Ascending aorta (tissue), 2 donors: ENCODE results near the gene MED13. TPM values are rescaled to one million over a fixed set of nuclear protein-coding genes. Genes with fewer than 3 reads are reported as not detected.

Experiments
- DNase-seq, 2 donors: peaks; one replicate each; pipeline ENCODE4 v3.0.0-alpha.2; 2019; ENCODE audit warnings: low spot score in 2 of 2
- H3K27ac ChIP-seq, 2 donors: fragments of 200-600 bp; sonication (generic); one replicate each; pipeline ENCODE4 v1.5.1; 2016 to 2017; ENCODE audit warnings: mild to moderate bottlenecking in 1 of 2
- H3K27me3 ChIP-seq: fragments of 200-600 bp; sonication (generic); one replicate; pipeline ENCODE4 v1.5.1; 2017
- H3K36me3 ChIP-seq, 2 donors: fragments of 200-600 bp; sonication (generic); one replicate each; pipeline ENCODE4 v1.5.1; 2016
- H3K4me1 ChIP-seq, 2 donors: fragments of 200-600 bp; sonication (generic); one replicate each; pipeline ENCODE4 v1.5.1; 2016 to 2017; ENCODE audit warnings: mild to moderate bottlenecking in 1 of 2
- H3K4me3 ChIP-seq, 2 donors: fragments of 200-600 bp; sonication (generic); one replicate each; pipeline ENCODE4 v1.5.1; 2016 to 2017; ENCODE audit warnings: mild to moderate bottlenecking in 1 of 2
- H3K9me3 ChIP-seq, 2 donors: fragments of 200-600 bp; sonication (generic); one replicate each; pipeline ENCODE4 v1.5.1; 2016
- intact Hi-C: fragments of 100-400 bp; cut with DNase I; formaldehyde crosslinking; loops from one replicate; pipeline ENCODE4 v1.15.1; 2023
- total RNA-seq: library from RNA; depleted of rRNA; stranded (reverse); fragments of >200 nt; gene quantifications from one replicate; pipeline ENCODE4 v1.1.0, GENCODE V29; 2016
- TF ChIP-seq, protein P1 (sequence below), 3 experiments: fragments of 200-600 bp in 2 of 3; fragments of 450-650 bp in 1 of 3; sonication (generic) in 2 of 3; IDR thresholded peaks; one replicate each; pipeline ENCODE4 v1.5.1; 2016 to 2019; ENCODE audit warnings: antibody characterized with exemption in 3 of 3, mild to moderate bottlenecking in 1 of 3, moderate library complexity in 1 of 3

MED13 gene
- total RNA-seq, 1 donor from 2014 or later = 19.5 TPM

DNA sequence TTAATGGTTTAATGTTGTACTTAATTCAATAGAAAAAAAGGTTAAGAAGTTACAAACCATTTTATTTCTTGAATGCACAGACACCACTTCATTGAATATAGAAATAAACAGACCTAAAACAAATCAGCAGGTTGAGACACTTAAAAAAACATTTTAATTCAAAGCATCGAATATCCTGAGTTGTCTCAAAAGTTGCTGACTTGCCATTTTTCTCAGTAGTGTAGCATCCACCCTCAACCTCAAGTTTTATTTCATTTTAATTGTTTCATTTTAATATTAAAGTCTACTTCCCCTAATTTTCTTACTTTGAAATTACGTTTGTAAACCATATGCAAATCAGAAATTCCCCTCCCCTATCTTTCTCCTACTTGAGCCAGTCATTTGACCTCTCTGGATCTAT, 5.8 kb upstream of the MED13 start:
- H3K9me3 ChIP-seq = no peaks in the 10 kb centered on the region
- TF ChIP-seq, protein P1, sequence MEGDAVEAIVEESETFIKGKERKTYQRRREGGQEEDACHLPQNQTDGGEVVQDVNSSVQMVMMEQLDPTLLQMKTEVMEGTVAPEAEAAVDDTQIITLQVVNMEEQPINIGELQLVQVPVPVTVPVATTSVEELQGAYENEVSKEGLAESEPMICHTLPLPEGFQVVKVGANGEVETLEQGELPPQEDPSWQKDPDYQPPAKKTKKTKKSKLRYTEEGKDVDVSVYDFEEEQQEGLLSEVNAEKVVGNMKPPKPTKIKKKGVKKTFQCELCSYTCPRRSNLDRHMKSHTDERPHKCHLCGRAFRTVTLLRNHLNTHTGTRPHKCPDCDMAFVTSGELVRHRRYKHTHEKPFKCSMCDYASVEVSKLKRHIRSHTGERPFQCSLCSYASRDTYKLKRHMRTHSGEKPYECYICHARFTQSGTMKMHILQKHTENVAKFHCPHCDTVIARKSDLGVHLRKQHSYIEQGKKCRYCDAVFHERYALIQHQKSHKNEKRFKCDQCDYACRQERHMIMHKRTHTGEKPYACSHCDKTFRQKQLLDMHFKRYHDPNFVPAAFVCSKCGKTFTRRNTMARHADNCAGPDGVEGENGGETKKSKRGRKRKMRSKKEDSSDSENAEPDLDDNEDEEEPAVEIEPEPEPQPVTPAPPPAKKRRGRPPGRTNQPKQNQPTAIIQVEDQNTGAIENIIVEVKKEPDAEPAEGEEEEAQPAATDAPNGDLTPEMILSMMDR (IDR thresholded peaks at IDR 0.05) = no peak
- no peaks in the 10 kb centered on the region for H3K27me3 ChIP-seq
- no peak overlapping the region for H3K4me3 ChIP-seq
- no peak overlapping the region for H3K27ac ChIP-seq
- no peaks in the 10 kb centered on the region for H3K36me3 ChIP-seq
- intact Hi-C loops = no loop called here
- no peak for DNase-seq
- no peaks in the 10 kb centered on the region for H3K4me1 ChIP-seq

DNA sequence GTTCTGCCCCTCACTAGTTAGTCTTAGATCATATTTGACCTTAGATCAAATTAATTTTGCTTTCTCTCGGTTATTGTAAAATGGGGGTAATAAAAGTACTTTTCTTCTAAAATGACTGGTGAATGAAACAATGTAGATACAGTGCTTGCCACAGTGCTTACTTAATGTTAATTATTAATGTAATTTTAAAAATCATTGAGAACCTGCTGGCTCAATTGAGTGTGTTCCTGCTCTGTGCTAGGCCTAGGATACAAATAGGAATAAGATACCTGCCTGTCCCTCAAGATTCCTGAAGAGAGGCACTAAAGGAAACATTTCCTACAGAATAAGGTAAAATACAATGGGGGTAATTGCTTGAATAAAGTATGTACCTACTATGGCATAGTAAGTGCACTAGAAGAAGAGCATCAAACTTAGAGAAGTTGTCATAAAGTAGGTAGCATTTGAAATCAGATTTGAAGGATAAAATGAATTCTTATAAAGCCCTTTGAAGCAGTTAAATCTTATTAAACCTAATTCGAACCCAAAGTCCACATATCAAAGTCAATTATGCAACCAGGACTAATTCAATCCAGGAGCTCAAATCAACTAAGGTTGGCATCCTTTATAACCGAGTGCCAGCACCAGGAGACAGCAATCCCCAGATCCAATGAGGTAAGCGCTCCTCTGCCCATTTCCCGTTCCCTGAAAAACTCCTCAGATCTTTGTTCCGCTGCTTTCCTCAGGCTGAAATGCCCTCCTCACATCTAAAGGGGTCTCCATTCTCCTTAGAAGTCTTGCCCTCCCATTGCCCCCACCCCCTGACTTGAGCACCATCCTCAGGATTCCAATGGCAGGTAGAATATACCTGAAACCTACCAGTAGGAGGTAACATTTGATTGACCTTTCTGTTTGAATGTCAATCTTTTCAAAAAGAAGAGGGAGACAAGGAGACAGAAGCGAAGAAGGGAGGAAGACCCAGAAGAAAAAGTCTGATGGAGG, 2.4 kb upstream of the MED13 start:
- intact Hi-C loops = loop anchor here (2.0 to 5.0 kb wide), 4 partner anchors 90 to 815 kb away; partner anchors contain the start of gene BRIP1
- Histone ChIP-seq H3K9me3 (no peaks in the 10 kb centered on the region), H3K4me3 (no peak overlapping the region), H3K27me3 (no peaks in the 10 kb centered on the region), H3K36me3 (no peaks in the 10 kb centered on the region), H3K27ac (no peak overlapping the region), H3K4me1 (peaks cover 0 to 7% of the 10 kb centered on the region in 2 donors)
- no peak for DNase-seq
- TF ChIP-seq, protein P1 (IDR thresholded peaks at IDR 0.05) = no peak

DNA sequence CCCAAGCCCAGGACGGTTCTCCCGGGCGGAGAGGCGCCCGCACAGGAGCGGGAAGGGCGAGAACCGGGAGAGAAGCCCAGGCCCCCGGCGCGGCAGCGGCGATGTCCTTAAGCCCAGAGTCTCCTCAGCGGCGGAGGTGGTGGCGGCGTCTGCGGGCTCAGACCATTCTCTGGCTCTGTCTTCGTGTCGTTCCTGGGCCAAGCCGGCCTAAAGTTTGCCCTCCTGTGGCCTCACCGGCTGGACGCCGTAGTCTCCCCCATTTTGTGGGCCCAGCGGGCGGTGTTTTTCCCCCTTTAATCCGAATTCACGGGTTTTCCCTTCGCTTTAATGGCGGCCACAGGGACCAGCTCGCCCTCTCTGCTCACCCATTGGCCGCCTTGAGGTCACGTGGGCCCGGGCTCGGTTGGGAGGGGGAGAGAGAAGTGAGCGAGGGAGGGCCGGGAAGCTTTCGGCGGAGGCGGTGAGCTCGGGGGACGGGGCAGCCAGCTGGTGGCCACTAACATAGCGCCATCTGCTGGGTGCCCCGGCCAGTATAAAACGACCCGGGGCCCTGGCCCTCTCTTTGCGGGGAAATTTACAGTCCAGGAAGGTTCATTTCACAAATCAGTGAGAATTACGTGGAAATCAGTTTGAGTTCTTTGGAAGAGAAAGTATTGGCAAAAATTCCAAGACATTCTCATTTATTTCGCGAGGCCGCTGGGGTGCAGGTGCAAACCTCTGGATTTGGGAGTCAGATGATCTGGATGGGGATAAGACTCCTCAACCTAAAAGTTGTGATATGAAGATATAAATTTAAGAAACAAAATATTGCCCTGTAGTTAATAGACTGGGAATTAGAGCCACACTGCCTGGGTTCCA, 762 bp upstream of the MED13 start:
- Histone ChIP-seq H3K27me3 (no peaks in the 10 kb centered on the region), H3K9me3 (no peaks in the 10 kb centered on the region), H3K4me3 (peak overlapping the region; percentile 65 to 82), H3K4me1 (peaks cover 0 to 20% of the 10 kb centered on the region in 2 donors), H3K27ac (peak overlapping the region; percentile 97 to 99), H3K36me3 (peaks cover 0 to 2% of the 10 kb centered on the region in 2 donors)
- intact Hi-C loops = loop anchor here (1.0 to 5.0 kb wide), 5 partner anchors 89 to 814 kb away; partner anchors contain the start of gene BRIP1
- peak; percentile 94 to 99 for DNase-seq
- TF ChIP-seq, protein P1 (IDR thresholded peaks at IDR 0.05) = peak; percentile 87 to 89 (median 88)

DNA sequence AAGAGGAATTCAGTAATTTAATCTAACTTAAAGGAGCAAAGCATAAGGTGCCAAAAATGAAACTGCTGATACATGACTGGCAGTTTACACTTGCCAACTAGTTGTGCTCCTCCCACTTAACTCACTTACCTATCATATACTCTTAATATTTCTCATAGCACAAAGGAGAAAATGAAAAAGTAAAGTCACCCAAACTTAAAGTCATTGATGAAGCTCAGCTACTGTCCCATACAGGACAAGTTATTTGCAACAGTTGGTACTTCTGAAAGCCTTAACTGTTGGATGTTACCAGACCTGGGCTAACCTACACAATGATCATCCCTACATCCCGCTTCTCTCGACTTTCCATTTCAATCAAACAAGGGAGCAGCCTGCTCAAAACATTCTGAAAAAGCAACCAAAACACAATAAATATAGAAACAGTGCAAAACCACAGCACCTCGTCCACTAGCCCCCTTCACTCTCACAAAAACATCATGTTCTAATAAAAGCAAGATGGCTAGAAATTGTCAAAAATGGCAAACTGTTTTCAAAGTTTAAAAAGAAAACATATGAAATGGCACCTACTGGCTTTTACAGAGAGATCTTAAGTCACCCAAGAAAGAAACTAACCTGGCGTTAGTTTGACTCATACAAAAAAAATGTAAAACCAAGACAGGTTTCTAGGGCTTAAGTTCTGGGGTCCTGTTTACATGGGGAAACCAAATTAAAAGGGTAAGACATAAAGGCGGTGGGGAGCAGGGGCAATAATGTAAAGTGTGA, 868 bp downstream of the MED13 start:
- intact Hi-C loops = no loop called here
- peaks cover 5 to 27% of the 10 kb centered on the region in 2 donors for H3K4me1 ChIP-seq
- H3K27me3 ChIP-seq = no peaks in the 10 kb centered on the region

More for the DNA sequence above, 868 bp downstream of the MED13 start:
- TF ChIP-seq, protein P1 (IDR thresholded peaks at IDR 0.05) = no peak
- Histone ChIP-seq H3K36me3 (peaks cover 0 to 5% of the 10 kb centered on the region in 2 donors), H3K4me3 (peak overlapping the region; percentile 65 to 82), H3K9me3 (no peaks in the 10 kb centered on the region), H3K27ac (peak overlapping the region; percentile 97 to 99)
- no peak for DNase-seq
